GM12878 (cell line): Measurements from ENCODE around the gene ISG20. TPM values are rescaled to one million over a fixed set of nuclear protein-coding genes. Genes with fewer than 3 reads are reported as not detected.

Experiments
- ATAC-seq: fragments of 200-7000 bp; cut with Tn5 transposase; 3 replicates; pipeline ENCODE4 v1.9.1; 2020; ENCODE audit warnings: mild to moderate bottlenecking, moderate library complexity
- BruUV-seq: library from RNA; stranded (reverse); fragments of 400-500 nt; replicated peaks from 2 replicates; lab custom pipeline; 2021; lab: Mats Ljungman, UMichigan
- CTCF ChIA-PET: fragments of 300-600 bp; sonication (Branson Sonifier 250); formaldehyde crosslinking; extraction: SDS; loops from one replicate; lab custom pipeline; 2021; ENCODE audit warnings: inconsistent platforms; lab: Yijun Ruan, JAX
- POLR2A ChIA-PET: fragments of 350-600 bp; formaldehyde crosslinking; extraction: SDS; loops from one replicate; lab custom pipeline; 2021; ENCODE audit warnings: inconsistent platforms; lab: Charles Lee
- RAD21 ChIA-PET: fragments of 300-600 bp; sonication (Branson Sonifier 250); formaldehyde crosslinking; loops from one replicate; lab custom pipeline; 2023; ENCODE audit warnings: antibody characterized with exemption; ENCODE audit not compliant: unreplicated experiment; lab: Charles Lee
- SMC1A ChIA-PET: fragments of 300-600 bp; sonication (Branson Sonifier 250); formaldehyde crosslinking; loops from one replicate; lab custom pipeline; 2023; ENCODE audit not compliant: unreplicated experiment, uncharacterized antibody; lab: Charles Lee
- DNase-seq: peaks from one replicate; pipeline ENCODE4 v3.0.0-alpha.2; 2011; ENCODE audit warnings: low read depth, low spot score
- FAIRE-seq: peaks from 3 replicates; lab custom pipeline; 2011; peaks lifted over from hg19 to GRCh38; lab: Jason Lieb, UNC
- H2AFZ ChIP-seq: 2 replicates; pipeline ENCODE4 v1.6.0; 2011; ENCODE audit warnings: low read depth, low read length, control low read depth; ENCODE audit not compliant: control insufficient read depth
- H3K27ac ChIP-seq: 2 replicates; pipeline ENCODE4 v1.5.1; 2011; ENCODE audit warnings: control low read depth; ENCODE audit not compliant: control insufficient read depth, insufficient read depth
- H3K27me3 ChIP-seq, 2 experiments: replicated peaks in 1 of 2; 2 replicates each; pipeline versions ENCODE4 v1.6.0 to v1.6.1; 2011; ENCODE audit warnings: low read length in 1 of 2; ENCODE audit not compliant: control insufficient read depth in 2 of 2, insufficient read depth in 2 of 2
- H3K36me3 ChIP-seq, 2 experiments: 2 replicates each; pipeline ENCODE4 v1.5.1; 2011; ENCODE audit warnings: low read length in 1 of 2; ENCODE audit not compliant: control insufficient read depth in 2 of 2, insufficient read depth in 2 of 2
- H3K4me1 ChIP-seq: 2 replicates; pipeline ENCODE4 v1.6.1; 2011; ENCODE audit warnings: mild to moderate bottlenecking, low read length, moderate library complexity, mixed read lengths; ENCODE audit not compliant: control insufficient read depth, insufficient read depth
- H3K4me2 ChIP-seq: 2 replicates; pipeline ENCODE4 v1.6.0; 2011; ENCODE audit warnings: control low read depth; ENCODE audit not compliant: control insufficient read depth, insufficient read depth
- H3K4me3 ChIP-seq: fragments of 200-600 bp; sonication (generic); 2 replicates; pipeline ENCODE4 v1.5.1; 2016
- H3K79me2 ChIP-seq: 2 replicates; pipeline ENCODE4 v1.6.0; 2011; ENCODE audit warnings: low read length; ENCODE audit not compliant: control insufficient read depth, insufficient read depth
- H3K9ac ChIP-seq: 2 replicates; pipeline ENCODE4 v1.8.0; 2011; ENCODE audit warnings: low read length, control low read depth, mixed read lengths; ENCODE audit not compliant: control insufficient read depth, insufficient read depth
- H3K9me3 ChIP-seq: replicated peaks from 3 replicates; pipeline ENCODE4 v1.5.1; 2011; ENCODE audit warnings: mild to moderate bottlenecking, low read length; ENCODE audit not compliant: control insufficient read depth, insufficient read depth
- H4K20me1 ChIP-seq: 2 replicates; pipeline ENCODE4 v1.6.0; 2011; ENCODE audit not compliant: control insufficient read depth, insufficient read depth
- ASH2L ChIP-seq: fragments of 300-600, 200-600 bp; sonication (generic); IDR thresholded peaks from 2 replicates; pipeline ENCODE4 v1.6.1; 2017; ENCODE audit warnings: low read depth, mild to moderate bottlenecking, borderline replicate concordance
- CBFB ChIP-seq: IDR thresholded peaks from 2 replicates; pipeline ENCODE4 v1.6.1; 2016; ENCODE audit warnings: antibody characterized with exemption, low read depth
- CHD1 ChIP-seq: IDR thresholded peaks from 2 replicates; pipeline ENCODE4 v1.6.1; 2012; ENCODE audit warnings: low read depth, low read length, improper control_type of control experiment
- MTA2 ChIP-seq: fragments of 450-650 bp; IDR thresholded peaks from 2 replicates; pipeline ENCODE4 v1.6.1; 2016; ENCODE audit warnings: low read depth, mild to moderate bottlenecking, moderate library complexity
- NFIC ChIP-seq: IDR thresholded peaks from 2 replicates; pipeline ENCODE4 v1.6.1; 2012; ENCODE audit warnings: low read depth, mild to moderate bottlenecking, inconsistent platforms, low read length, moderate library complexity
- NFXL1 ChIP-seq: fragments of 450-650 bp; IDR thresholded peaks from 2 replicates; pipeline ENCODE4 v1.6.1; 2017; ENCODE audit warnings: antibody characterized with exemption, mild to moderate bottlenecking, borderline replicate concordance
- POLR2AphosphoS2 ChIP-seq: IDR thresholded peaks from 2 replicates; pipeline ENCODE4 v1.6.1; 2011; ENCODE audit warnings: low read depth, mild to moderate bottlenecking, low read length, improper control_type of control experiment, moderate library complexity
- SMAD5 ChIP-seq: IDR thresholded peaks from 2 replicates; pipeline ENCODE4 v1.6.1; 2016; ENCODE audit warnings: antibody characterized with exemption, low read depth
- SMC3 ChIP-seq: IDR thresholded peaks from 2 replicates; pipeline ENCODE4 v1.6.1; 2011; ENCODE audit warnings: low read length, improper control_type of control experiment, borderline replicate concordance
- SUZ12 ChIP-seq: fragments of 200-600 bp; sonication (generic); IDR thresholded peaks from one replicate; pipeline ENCODE4 v1.6.1; 2018; ENCODE audit warnings: antibody characterized with exemption, mild to moderate bottlenecking; ENCODE audit not compliant: unreplicated experiment
- TARDBP ChIP-seq: IDR thresholded peaks from 2 replicates; pipeline ENCODE4 v1.6.1; 2016; ENCODE audit warnings: borderline replicate concordance
- TCF12 ChIP-seq: IDR thresholded peaks from 2 replicates; pipeline ENCODE4 v1.6.1; 2011; ENCODE audit warnings: low read depth, mild to moderate bottlenecking, low read length
- YBX1 ChIP-seq: fragments of 450-650 bp; IDR thresholded peaks from 2 replicates; pipeline ENCODE4 v1.6.1; 2016; ENCODE audit warnings: antibody characterized with exemption
- ZNF274 ChIP-seq: IDR thresholded peaks from one replicate; pipeline ENCODE4 v1.8.0; 2011; ENCODE audit not compliant: insufficient read length, insufficient read depth
- ZNF384 ChIP-seq: IDR thresholded peaks from 2 replicates; pipeline ENCODE4 v1.6.1; 2012; ENCODE audit warnings: low read depth, mild to moderate bottlenecking, low read length, improper control_type of control experiment, borderline replicate concordance
- WGBS: methylation state at CpG from one replicate; pipeline ENCODE4 v1.1.6; 2016; ENCODE audit warnings: low lambda C conversion rate; ENCODE audit not compliant: insufficient replicate concordance, insufficient coverage; ENCODE audit errors: missing lambda C conversion rate; 5-methylcytosine and 5-hydroxymethylcytosine counted together
- in situ Hi-C: fragments of 300-500 bp; cut with MboI; formaldehyde crosslinking; loops from 9 replicates; pipeline ENCODE4 v1.14.3; 2018; ENCODE audit warnings: mixed read lengths
- intact Hi-C: fragments of 100-400 bp; cut with micrococcal nuclease; formaldehyde crosslinking; loops from one replicate; pipeline ENCODE4 v1.14.2; 2022; ENCODE audit not compliant: unreplicated experiment
- polyA plus RNA-seq, 11 experiments: library from polyadenylated mRNA; depleted of rRNA in 4 of 11; unstranded in 6 of 11; stranded (reverse) in 5 of 11; fragments of >200 nt; fragmentation: Nextera tagmentation in 4 of 11; fragmentation: Illumina TruSeq in 1 of 11; extraction: Ambion mirVana in 4 of 11; extraction: Trizol in 1 of 11; gene quantifications; 1 replicate in 1 of 11; 2 replicates in 10 of 11; pipeline versions ENCODE4 v1.2.1 to v1.2.3, GENCODE V29; 2011 to 2016; ENCODE audit warnings: inconsistent platforms in 2 of 11, missing spikeins in 2 of 11, low read depth in 1 of 11
- total RNA-seq, 4 experiments: library from RNA; depleted of rRNA in 3 of 4; stranded (reverse); fragments of >200 nt in 3 of 4; fragmentation: Illumina TruSeq in 1 of 4; extraction: Trizol in 1 of 4; gene quantifications; 2 replicates each; pipeline versions ENCODE4 v1.2.1 to v1.2.3, GENCODE V29; 2013 to 2021
- TF ChIP-seq, protein P1 (sequence below): IDR thresholded peaks from 2 replicates; pipeline ENCODE4 v1.6.1; 2012; ENCODE audit warnings: mild to moderate bottlenecking, low read depth, low read length
- TF ChIP-seq, protein P2 (sequence below): IDR thresholded peaks from 2 replicates; pipeline ENCODE4 v1.6.1; 2012; ENCODE audit warnings: low read depth, low read length, improper control_type of control experiment
- TF ChIP-seq, protein P3 (sequence below): fragments of 450-650 bp; IDR thresholded peaks from 2 replicates; pipeline ENCODE4 v1.6.1; 2018; ENCODE audit warnings: borderline replicate concordance, mild to moderate bottlenecking; ENCODE audit not compliant: partially characterized antibody

The ISG20 gene
- total and polyA plus RNA-seq, 10 of the 15 experiments (the other 5 are each of a cell fraction or from before 2014, with no cell fraction given): 23.4 to 210 (median 85.9) TPM

GRCh38 chr15:88609344-88610090 lies 29.3 kb upstream of the ISG20 start:
- no peaks in the 10 kb centered on the region for H3K36me3 ChIP-seq
- in situ Hi-C loops (no loop called here), intact Hi-C loops (no loop called here)
- peaks cover 12 to 18% of the 10 kb centered on the region in 2 experiments for H3K27me3 ChIP-seq
- DNase-seq (no peak), ATAC-seq (no peak), FAIRE-seq (no peak)
- H3K9ac ChIP-seq: no peak overlapping the region
- SMC1A ChIA-PET: interaction anchor here (0.6 to 1.4 kb wide), 4 partner anchors 12 to 1421 kb away, joined by 3 to 4 read pairs (median 4); partner anchors contain the start of gene AEN
- H3K27ac ChIP-seq: no peak overlapping the region
- H3K4me2 ChIP-seq: no peak overlapping the region
- 96% methylated on average over 4 of the region's 4 CpGs for WGBS
- RAD21 ChIA-PET: interaction anchor here (0.9 kb wide), 1 partner anchor 93 kb away, joined by 3 read pairs; no protein-coding TSS in a partner anchor
- H3K79me2 ChIP-seq: no peaks in the 10 kb centered on the region
- H3K4me1 ChIP-seq: peaks cover 12% of the 10 kb centered on the region
- H2AFZ ChIP-seq: no peak overlapping the region
- no peak overlapping the region for H3K4me3 ChIP-seq
- POLR2A ChIA-PET: interaction anchor here (0.6 to 0.7 kb wide), 2 partner anchors 14 to 919 kb away, joined by 5 read pairs; no protein-coding TSS in a partner anchor
- no TSS peak for BruUV-seq
- CTCF ChIA-PET: interaction anchor here (1.1 to 1.2 kb wide), 4 partner anchors 13 to 89 kb away, joined by 3 to 5 read pairs (median 3); no protein-coding TSS in a partner anchor
- H3K9me3 ChIP-seq: no peaks in the 10 kb centered on the region
- H4K20me1 ChIP-seq: no peaks in the 10 kb centered on the region
- TF ChIP-seq SMAD5: no peak
- no peak for TF ChIP-seq TARDBP
- TF ChIP-seq NFIC: no peak
- no peak for TF ChIP-seq SMC3
- no peak for TF ChIP-seq POLR2AphosphoS2
- TF ChIP-seq CHD1: no peak
- TF ChIP-seq MTA2: no peak
- TF ChIP-seq, protein P1, sequence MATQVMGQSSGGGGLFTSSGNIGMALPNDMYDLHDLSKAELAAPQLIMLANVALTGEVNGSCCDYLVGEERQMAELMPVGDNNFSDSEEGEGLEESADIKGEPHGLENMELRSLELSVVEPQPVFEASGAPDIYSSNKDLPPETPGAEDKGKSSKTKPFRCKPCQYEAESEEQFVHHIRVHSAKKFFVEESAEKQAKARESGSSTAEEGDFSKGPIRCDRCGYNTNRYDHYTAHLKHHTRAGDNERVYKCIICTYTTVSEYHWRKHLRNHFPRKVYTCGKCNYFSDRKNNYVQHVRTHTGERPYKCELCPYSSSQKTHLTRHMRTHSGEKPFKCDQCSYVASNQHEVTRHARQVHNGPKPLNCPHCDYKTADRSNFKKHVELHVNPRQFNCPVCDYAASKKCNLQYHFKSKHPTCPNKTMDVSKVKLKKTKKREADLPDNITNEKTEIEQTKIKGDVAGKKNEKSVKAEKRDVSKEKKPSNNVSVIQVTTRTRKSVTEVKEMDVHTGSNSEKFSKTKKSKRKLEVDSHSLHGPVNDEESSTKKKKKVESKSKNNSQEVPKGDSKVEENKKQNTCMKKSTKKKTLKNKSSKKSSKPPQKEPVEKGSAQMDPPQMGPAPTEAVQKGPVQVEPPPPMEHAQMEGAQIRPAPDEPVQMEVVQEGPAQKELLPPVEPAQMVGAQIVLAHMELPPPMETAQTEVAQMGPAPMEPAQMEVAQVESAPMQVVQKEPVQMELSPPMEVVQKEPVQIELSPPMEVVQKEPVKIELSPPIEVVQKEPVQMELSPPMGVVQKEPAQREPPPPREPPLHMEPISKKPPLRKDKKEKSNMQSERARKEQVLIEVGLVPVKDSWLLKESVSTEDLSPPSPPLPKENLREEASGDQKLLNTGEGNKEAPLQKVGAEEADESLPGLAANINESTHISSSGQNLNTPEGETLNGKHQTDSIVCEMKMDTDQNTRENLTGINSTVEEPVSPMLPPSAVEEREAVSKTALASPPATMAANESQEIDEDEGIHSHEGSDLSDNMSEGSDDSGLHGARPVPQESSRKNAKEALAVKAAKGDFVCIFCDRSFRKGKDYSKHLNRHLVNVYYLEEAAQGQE: no peak
- TF ChIP-seq, protein P2, sequence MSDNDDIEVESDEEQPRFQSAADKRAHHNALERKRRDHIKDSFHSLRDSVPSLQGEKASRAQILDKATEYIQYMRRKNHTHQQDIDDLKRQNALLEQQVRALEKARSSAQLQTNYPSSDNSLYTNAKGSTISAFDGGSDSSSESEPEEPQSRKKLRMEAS: no peak
- no peak for TF ChIP-seq TCF12
- no peak for TF ChIP-seq NFXL1
- TF ChIP-seq ZNF384: no peak
- no peak for TF ChIP-seq SUZ12
- no peak for TF ChIP-seq CBFB
- TF ChIP-seq ZNF274: no peak
- no peak for TF ChIP-seq ASH2L
- TF ChIP-seq YBX1: no peak
- TF ChIP-seq, protein P3, sequence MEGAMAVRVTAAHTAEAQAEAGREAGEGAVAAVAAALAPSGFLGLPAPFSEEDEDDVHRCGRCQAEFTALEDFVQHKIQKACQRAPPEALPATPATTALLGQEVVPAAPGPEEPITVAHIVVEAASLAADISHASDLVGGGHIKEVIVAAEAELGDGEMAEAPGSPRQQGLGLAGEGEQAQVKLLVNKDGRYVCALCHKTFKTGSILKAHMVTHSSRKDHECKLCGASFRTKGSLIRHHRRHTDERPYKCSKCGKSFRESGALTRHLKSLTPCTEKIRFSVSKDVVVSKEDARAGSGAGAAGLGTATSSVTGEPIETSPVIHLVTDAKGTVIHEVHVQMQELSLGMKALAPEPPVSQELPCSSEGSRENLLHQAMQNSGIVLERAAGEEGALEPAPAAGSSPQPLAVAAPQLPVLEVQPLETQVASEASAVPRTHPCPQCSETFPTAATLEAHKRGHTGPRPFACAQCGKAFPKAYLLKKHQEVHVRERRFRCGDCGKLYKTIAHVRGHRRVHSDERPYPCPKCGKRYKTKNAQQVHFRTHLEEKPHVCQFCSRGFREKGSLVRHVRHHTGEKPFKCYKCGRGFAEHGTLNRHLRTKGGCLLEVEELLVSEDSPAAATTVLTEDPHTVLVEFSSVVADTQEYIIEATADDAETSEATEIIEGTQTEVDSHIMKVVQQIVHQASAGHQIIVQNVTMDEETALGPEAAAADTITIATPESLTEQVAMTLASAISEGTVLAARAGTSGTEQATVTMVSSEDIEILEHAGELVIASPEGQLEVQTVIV: no peak
